ENCODE results near the gene PNMA6F. TPM values are rescaled to one million over a fixed set of nuclear protein-coding genes. Genes with fewer than 3 reads are reported as not detected.

PNMA6F gene
- total RNA-seq (2014; rRNA removed; shearing (Covaris generic)): not detected in 2 replicates
- not detected in 2 replicates for polyA plus RNA-seq (2015; cell fraction: cytosol; rRNA removed)
- not detected in 2 replicates for polyA plus RNA-seq (2015; cell fraction: nucleus; rRNA removed)

GRCh38 chrX:153321381-153322124 is at the start of gene PNMA6F:
Gene PNMA6F (minus strand): TSS chrX:153321767. CDS start chrX:153320674, 1,093 bp downstream.
- in situ Hi-C loops (cut with HindIII; ENCODE audit: low pct_unique_long_range_greater_than_20kb, low sequenced_read_pairs): no loop called here
- no peak for DNase-seq (ENCODE audit: low read depth, low spot score)

DNA sequence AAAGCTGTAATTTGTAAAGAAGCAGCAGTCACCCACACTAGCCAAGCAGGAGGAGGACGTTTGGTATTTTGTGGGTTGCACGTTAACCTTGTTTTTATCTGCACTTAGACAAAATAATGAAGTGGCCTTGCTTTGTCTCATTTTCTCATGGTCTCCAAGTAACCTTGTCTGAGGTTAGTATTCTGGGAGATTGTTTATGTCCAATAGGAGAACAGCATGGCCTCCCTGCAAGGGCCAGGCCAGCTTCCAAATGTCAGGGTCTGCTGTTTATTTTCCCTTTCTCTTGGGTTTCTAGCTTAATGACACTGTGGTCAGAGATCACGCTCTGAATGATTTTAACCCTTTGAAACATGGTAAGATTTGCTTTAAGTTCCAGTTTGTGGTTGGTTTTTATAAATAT is 49.7 kb upstream of the PNMA6F start:
- no peak for DNase-seq (ENCODE audit: low read depth, low spot score)
- in situ Hi-C loops (cut with HindIII; ENCODE audit: low pct_unique_long_range_greater_than_20kb, low sequenced_read_pairs): no loop called here

DNA sequence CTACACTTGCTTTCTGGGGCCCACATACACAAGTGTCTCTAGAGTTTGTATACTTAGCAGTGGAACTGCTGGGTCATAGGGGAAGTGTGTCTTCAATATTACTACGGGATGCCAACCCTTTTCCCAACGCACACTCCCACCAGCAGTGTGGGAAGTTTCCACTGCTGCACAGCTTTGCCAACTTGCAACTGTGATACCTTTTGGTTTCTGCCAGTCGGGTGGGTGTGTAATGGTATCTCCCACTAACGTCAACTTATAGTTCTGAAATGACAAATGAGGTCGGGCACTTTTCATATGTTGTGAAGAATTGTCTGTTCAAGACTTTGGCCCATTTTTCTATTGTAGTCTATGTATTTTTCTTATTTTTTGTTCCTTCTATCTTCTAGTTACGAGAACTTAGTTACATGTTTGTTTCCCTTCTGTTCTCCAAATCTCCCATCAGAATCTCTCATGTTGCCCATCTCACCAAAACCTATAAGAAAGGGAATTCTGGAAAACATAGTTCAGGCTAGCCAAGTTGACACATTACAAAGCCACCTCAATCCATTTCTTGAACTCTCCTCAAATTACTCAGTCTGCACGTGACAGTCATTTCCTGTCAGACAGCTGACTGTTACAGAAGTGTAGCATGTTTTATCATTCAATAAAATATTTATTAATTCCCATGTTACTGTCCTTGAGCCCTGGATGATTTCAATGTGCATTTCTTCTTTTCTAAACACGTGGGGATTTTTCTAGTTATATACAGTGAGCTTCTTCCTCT is 48.9 kb upstream of the PNMA6F start:
- in situ Hi-C loops (cut with HindIII; ENCODE audit: low pct_unique_long_range_greater_than_20kb, low sequenced_read_pairs): no loop called here

GRCh38 chrX:153366878-153367538 is 45.4 kb upstream of the PNMA6F start:
- DNase-seq (ENCODE audit: low read depth, low spot score): no peak
- in situ Hi-C loops (cut with HindIII; ENCODE audit: low pct_unique_long_range_greater_than_20kb, low sequenced_read_pairs): no loop called here

More for the DNA sequence above, 48.9 kb upstream of the PNMA6F start:
- no peak for DNase-seq (ENCODE audit: low read depth, low spot score)

DNA sequence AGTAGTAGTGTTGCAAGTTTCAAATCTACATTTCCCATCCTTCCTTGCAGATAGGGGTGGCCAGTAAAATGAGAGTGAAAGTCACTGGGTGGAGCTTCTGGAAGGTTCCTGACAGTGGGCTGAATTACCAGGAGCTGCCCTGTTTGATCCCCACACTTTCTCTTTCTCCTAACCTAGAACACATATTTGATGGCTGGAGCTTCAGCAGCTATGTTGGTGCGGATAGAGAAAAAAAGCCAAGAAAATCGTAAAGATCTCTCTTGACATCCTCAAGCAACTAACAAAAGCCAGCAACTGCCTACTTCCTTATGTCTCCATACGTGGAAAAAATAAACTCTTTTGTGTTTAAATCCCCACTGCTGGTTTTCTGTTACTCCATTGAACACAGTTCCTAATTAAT is 44.6 kb upstream of the PNMA6F start:
- in situ Hi-C loops (cut with HindIII; ENCODE audit: low pct_unique_long_range_greater_than_20kb, low sequenced_read_pairs): no loop called here
- DNase-seq (ENCODE audit: low read depth, low spot score): no peak

- in situ Hi-C loops (cut with HindIII; ENCODE audit: low pct_unique_long_range_greater_than_20kb, low sequenced_read_pairs): no loop called here
- DNase-seq (ENCODE audit: low read depth, low spot score): no peak
Measured at GRCh38 chrX:153365670-153366069, 44.1 kb upstream of the PNMA6F start.

GRCh38 chrX:153361781-153362397 is 40.3 kb upstream of the PNMA6F start:
- in situ Hi-C loops (cut with HindIII; ENCODE audit: low pct_unique_long_range_greater_than_20kb, low sequenced_read_pairs): no loop called here
- DNase-seq (ENCODE audit: low read depth, low spot score): no peak

- no peak for DNase-seq (ENCODE audit: low read depth, low spot score)
- in situ Hi-C loops (cut with HindIII; ENCODE audit: low pct_unique_long_range_greater_than_20kb, low sequenced_read_pairs): no loop called here
Measured at GRCh38 chrX:153357877-153358276, 36.3 kb upstream of the PNMA6F start.

- in situ Hi-C loops (cut with HindIII; ENCODE audit: low pct_unique_long_range_greater_than_20kb, low sequenced_read_pairs): no loop called here
- DNase-seq (ENCODE audit: low read depth, low spot score): peak; percentile 10
Measured at GRCh38 chrX:153353416-153353815, 31.8 kb upstream of the PNMA6F start.

DNA sequence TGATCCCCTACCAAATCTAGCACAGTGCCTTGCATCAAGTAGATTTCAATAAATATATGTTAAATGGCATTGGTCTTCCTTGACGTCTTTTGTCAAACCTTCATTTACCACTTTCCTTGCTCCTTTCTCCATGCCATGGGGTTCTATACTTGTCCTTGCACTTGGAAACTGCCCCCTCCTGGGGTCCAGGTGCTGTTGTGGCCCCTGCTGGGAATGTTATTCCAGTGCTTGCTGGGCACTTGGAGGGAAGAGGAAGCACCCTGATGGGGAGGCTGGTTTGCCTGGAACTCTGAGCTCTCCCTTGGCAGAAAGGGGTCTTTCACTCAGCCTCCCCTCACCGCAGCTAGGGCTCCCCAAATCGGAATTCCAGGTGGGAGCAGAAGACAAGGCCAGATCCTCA is 31.3 kb upstream of the PNMA6F start:
- DNase-seq (ENCODE audit: low read depth, low spot score): no peak
- in situ Hi-C loops (cut with HindIII; ENCODE audit: low pct_unique_long_range_greater_than_20kb, low sequenced_read_pairs): no loop called here

- DNase-seq (ENCODE audit: low read depth, low spot score): no peak
- in situ Hi-C loops (cut with HindIII; ENCODE audit: low pct_unique_long_range_greater_than_20kb, low sequenced_read_pairs): no loop called here
Measured at GRCh38 chrX:153351981-153352380, 30.4 kb upstream of the PNMA6F start.

DNA sequence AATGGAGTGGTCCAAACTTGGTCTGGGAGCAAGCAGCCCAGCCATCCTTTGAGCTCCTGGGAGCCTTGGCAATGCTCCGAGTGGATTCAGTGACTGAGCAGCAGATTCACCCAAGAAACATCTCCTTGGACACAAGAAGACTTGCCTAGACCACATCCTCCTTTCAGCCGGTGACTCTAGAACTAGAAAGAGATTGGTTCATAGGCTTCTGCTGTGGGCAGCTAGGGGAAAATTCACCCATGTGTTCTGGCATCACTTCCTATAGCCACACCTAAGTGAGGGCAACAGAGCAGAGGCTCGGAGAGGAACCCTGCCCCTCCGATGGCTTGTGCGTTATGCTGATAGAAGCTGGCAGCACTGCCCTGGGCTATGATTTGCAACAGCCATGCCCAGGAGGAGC is 28.4 kb upstream of the PNMA6F start:
- in situ Hi-C loops (cut with HindIII; ENCODE audit: low pct_unique_long_range_greater_than_20kb, low sequenced_read_pairs): no loop called here
- no peak for DNase-seq (ENCODE audit: low read depth, low spot score)

GRCh38 chrX:153348421-153348820 is 26.9 kb upstream of the PNMA6F start:
- no peak for DNase-seq (ENCODE audit: low read depth, low spot score)
- in situ Hi-C loops (cut with HindIII; ENCODE audit: low pct_unique_long_range_greater_than_20kb, low sequenced_read_pairs): no loop called here

DNA sequence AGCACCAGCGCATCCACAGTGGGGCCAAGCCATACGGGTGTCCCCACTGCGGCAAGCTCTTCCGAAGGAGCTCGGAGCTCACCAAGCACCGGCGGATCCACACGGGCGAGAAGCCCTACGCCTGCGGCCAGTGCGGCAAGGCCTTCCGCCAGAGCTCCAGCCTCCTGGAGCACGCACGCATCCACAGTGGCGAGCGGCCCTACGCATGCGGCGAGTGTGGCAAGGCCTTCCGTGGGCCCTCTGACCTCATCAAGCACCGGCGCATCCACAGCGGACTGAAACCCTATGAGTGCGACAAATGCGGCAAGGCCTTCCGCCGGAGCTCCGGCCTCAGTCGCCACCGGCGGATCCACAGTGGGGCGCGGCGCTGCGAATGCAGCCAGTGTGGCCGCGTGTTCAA is 26.0 kb upstream of the PNMA6F start:
- in situ Hi-C loops (cut with HindIII; ENCODE audit: low pct_unique_long_range_greater_than_20kb, low sequenced_read_pairs): no loop called here
- DNase-seq (ENCODE audit: low read depth, low spot score): no peak

- DNase-seq (ENCODE audit: low read depth, low spot score): no peak
Measured at GRCh38 chrX:153343674-153344073, 22.1 kb upstream of the PNMA6F start.

DNA sequence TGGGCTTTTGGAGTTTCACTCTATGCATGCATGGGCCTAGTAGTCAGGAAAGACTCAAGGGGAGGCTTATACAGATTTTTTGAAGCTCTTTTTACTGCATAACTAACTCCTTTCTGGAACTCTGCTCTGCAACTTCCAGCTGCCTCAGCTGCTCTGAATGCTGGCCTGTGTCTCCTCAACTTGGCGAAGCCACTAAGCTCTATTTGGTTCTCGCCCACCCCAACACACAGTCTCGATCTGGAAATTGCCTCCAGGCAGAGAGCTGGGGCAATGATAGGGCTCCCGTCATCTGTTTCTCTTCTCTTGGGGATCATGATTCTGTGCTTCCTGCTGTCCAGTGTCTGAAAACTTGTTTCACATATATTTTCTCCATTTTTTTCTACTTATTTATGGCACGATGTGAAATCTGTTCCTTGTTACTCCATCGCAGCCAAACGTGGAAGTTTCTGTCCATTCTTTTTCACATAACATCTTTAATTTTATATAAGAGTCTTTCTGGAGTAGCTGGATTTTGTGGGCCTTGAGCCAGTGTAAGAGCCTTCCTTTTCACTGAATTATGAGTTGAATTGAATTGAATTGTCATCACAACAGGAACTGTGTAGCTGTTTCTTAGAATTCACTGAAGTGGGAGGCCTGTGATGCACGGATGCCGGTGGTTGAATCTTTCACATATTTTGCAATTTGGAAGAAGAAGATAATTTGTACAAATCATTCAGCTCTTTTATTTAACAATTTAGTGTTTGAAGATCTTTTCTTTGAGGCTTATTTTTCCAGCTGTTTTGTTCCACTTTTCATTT is 21.4 kb upstream of the PNMA6F start:
- in situ Hi-C loops (cut with HindIII; ENCODE audit: low pct_unique_long_range_greater_than_20kb, low sequenced_read_pairs): no loop called here
- no peak for DNase-seq (ENCODE audit: low read depth, low spot score)

More at GRCh38 chrX:153343674-153344073, 22.1 kb upstream of the PNMA6F start:
- in situ Hi-C loops (cut with HindIII; ENCODE audit: low pct_unique_long_range_greater_than_20kb, low sequenced_read_pairs): no loop called here

- in situ Hi-C loops (cut with HindIII; ENCODE audit: low pct_unique_long_range_greater_than_20kb, low sequenced_read_pairs): no loop called here
- no peak for DNase-seq (ENCODE audit: low read depth, low spot score)
Measured at GRCh38 chrX:153340111-153340510, 18.5 kb upstream of the PNMA6F start.
